ENCODE measurements around the gene BANF2. TPM values are rescaled to one million over a fixed set of nuclear protein-coding genes. Genes with fewer than 3 reads are reported as not detected.

BANF2 gene
- total RNA-seq, 1 donor from 2014 or later = not detected

GRCh38 chr20:17749626-17749977 lies 49.8 kb downstream of the BANF2 start:
- no peak for DNase-seq (ENCODE audit: low read depth)
- TF ChIP-seq CTCF (IDR thresholded peaks at IDR 0.05; ENCODE audit: insufficient read depth, low read length, poor library complexity, severe bottlenecking) = no peak
- Histone ChIP-seq H3K36me3 (ENCODE audit: control insufficient read depth, insufficient read depth, low read length) (no peaks in the 10 kb centered on the region), H3K4me3 (ENCODE audit: low read depth, low read length) (no peak overlapping the region), H3K27me3 (ENCODE audit: control insufficient read depth, insufficient read depth, low read length) (no peaks in the 10 kb centered on the region)

GRCh38 chr20:17749978-17750721 lies 50.4 kb downstream of the BANF2 start:
- H3K4me3 ChIP-seq (ENCODE audit: low read depth, low read length) = no peak overlapping the region
- no peaks in the 10 kb centered on the region for H3K36me3 ChIP-seq (ENCODE audit: control insufficient read depth, insufficient read depth, low read length)
- TF ChIP-seq CTCF (IDR thresholded peaks at IDR 0.05; ENCODE audit: insufficient read depth, low read length, poor library complexity, severe bottlenecking) = no peak
- DNase-seq (ENCODE audit: low read depth) = no peak
- no peaks in the 10 kb centered on the region for H3K27me3 ChIP-seq (ENCODE audit: control insufficient read depth, insufficient read depth, low read length)

GRCh38 chr20:17750722-17751045 lies 50.9 kb downstream of the BANF2 start:
- Histone ChIP-seq H3K4me3 (ENCODE audit: low read depth, low read length) (no peak overlapping the region), H3K27me3 (ENCODE audit: control insufficient read depth, insufficient read depth, low read length) (no peaks in the 10 kb centered on the region), H3K36me3 (ENCODE audit: control insufficient read depth, insufficient read depth, low read length) (no peaks in the 10 kb centered on the region)
- no peak for TF ChIP-seq CTCF (IDR thresholded peaks at IDR 0.05; ENCODE audit: insufficient read depth, low read length, poor library complexity, severe bottlenecking)
- DNase-seq (ENCODE audit: low read depth) = no peak

GRCh38 chr20:17751640-17752039 lies 51.9 kb downstream of the BANF2 start:
- TF ChIP-seq CTCF (IDR thresholded peaks at IDR 0.05; ENCODE audit: insufficient read depth, low read length, poor library complexity, severe bottlenecking) = no peak

GRCh38 chr20:17752459-17752858 lies 52.7 kb downstream of the BANF2 start:
- Histone ChIP-seq H3K4me3 (ENCODE audit: low read depth, low read length) (no peak overlapping the region), H3K36me3 (ENCODE audit: control insufficient read depth, insufficient read depth, low read length) (no peaks in the 10 kb centered on the region), H3K27me3 (ENCODE audit: control insufficient read depth, insufficient read depth, low read length) (no peaks in the 10 kb centered on the region)
- DNase-seq (ENCODE audit: low read depth) = no peak
- TF ChIP-seq CTCF (IDR thresholded peaks at IDR 0.05; ENCODE audit: insufficient read depth, low read length, poor library complexity, severe bottlenecking) = no peak

More at GRCh38 chr20:17751640-17752039, 51.9 kb downstream of the BANF2 start:
- no peak for DNase-seq (ENCODE audit: low read depth)
- no peaks in the 10 kb centered on the region for H3K36me3 ChIP-seq (ENCODE audit: control insufficient read depth, insufficient read depth, low read length)
- H3K4me3 ChIP-seq (ENCODE audit: low read depth, low read length) = no peak overlapping the region
- no peaks in the 10 kb centered on the region for H3K27me3 ChIP-seq (ENCODE audit: control insufficient read depth, insufficient read depth, low read length)

DNA sequence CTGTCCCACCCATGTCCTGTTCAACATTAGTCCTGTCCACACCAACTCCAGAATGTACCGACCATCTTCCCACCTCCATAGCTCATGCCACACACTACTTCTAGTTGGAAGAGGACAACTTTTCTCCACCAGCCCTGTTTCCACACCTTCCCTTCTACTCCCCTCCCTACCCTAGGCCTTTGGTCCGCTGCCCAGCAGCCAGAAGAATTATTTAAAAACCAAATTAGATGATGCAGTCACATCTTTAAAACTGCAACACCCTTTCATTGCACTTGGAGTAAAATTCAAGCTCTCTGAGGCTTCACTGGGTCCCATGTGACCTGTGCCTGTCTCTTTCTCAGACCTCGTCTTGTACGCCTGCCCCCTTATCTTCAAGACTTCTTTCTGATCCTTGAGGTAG lies 53.8 kb downstream of the BANF2 start:
- Histone ChIP-seq H3K27me3 (ENCODE audit: control insufficient read depth, insufficient read depth, low read length) (no peaks in the 10 kb centered on the region), H3K4me3 (ENCODE audit: low read depth, low read length) (no peak overlapping the region), H3K36me3 (ENCODE audit: control insufficient read depth, insufficient read depth, low read length) (no peaks in the 10 kb centered on the region)
- TF ChIP-seq CTCF (IDR thresholded peaks at IDR 0.05; ENCODE audit: insufficient read depth, low read length, poor library complexity, severe bottlenecking) = no peak
- no peak for DNase-seq (ENCODE audit: low read depth)

Measured in kidney epithelial cell (primary cell).